Fibroblast of skin of right quadriceps (primary cell): ENCODE results near the gene LSM14A.
"Not testable (repeated sequence)": the region's sequence is repeated elsewhere in the genome, so short reads cannot be mapped to it uniquely, and the experiment has no call there.

Source experiments
- DNase-seq: peaks from one replicate; pipeline ENCODE4 v3.0.0-alpha.2; 2013

The LSM14A gene

GRCh38 chr19:34159541-34159940, 12.8 kb upstream of the LSM14A start:
- DNase-seq: not testable (repeated sequence)

DNA sequence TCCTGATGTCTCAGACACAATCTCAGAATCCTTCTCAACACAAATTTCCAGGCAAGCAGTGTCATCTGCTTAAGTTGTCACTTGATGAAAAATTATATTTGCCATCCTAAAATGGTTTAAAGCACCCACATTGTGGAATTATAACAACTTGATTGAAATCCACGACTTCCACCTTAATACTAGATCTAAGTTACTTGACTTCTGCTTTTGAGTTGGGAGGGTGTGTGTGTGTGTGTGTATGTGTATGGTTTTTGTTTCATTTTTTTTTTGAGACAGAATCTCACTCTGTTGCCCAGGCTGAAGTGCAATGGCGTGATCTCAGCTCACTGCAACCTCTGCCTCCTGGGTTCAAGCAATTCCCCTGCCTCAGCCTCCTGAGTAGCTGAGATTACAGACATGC, 10.4 kb upstream of the LSM14A start:
- not testable (repeated sequence) for DNase-seq

DNA sequence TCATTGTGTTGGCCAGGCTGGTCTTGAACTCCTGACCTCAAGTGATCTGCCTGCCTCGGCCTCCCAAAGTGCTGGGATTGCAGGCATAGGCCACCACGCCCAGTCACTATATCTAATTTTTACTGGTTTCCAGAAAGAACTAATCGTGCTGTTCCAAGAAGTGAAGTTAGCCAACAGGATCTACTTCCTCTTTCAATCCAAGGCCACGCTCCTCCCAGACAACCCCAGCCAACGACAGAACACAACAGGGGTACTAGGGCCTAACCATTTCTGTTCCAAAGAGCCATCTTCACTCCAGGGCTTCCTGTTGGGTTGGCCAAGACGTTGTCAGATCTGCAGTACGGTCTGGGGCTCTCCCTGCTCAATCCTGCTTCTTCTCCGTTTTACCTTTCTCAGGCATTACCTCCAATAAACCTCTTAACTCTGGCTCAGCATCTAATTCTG, 7.0 kb upstream of the LSM14A start:
- no peak for DNase-seq

GRCh38 chr19:34169475-34170199, 2.7 kb upstream of the LSM14A start:
- not testable (repeated sequence) for DNase-seq

GRCh38 chr19:34171539-34171876, 796 bp upstream of the LSM14A start:
- DNase-seq: peak; percentile 83

DNA sequence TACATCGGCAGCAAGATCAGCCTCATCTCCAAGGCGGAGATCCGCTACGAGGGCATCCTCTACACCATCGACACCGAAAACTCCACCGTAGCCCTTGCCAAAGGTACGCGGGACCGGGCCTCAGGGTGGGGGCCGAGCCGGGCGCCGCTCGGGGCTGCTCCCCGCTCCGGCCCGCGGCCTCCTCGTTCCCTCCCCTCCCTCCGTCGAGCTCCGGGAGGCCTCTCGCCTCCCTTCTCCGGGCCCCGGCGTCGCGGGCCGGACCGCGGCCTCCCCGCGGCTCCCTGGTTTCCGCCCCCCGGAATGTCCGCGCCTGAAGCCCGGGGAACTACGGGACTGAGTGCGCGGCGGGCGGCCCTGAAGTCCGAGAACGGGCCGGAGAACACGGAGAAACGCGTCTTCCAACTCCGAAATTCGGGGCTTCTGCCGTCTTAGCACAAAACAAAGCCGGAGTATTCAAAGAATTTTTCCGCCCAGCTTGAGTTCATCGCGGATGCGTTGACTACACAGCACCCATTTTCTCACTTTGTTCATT, 423 bp downstream of the LSM14A start:
- no peak for DNase-seq

GRCh38 chr19:34173193-34173956, 1.1 kb downstream of the LSM14A start:
- peak; percentile 69 for DNase-seq

GRCh38 chr19:34175173-34175572, 2.9 kb downstream of the LSM14A start:
- DNase-seq: not testable (repeated sequence)

DNA sequence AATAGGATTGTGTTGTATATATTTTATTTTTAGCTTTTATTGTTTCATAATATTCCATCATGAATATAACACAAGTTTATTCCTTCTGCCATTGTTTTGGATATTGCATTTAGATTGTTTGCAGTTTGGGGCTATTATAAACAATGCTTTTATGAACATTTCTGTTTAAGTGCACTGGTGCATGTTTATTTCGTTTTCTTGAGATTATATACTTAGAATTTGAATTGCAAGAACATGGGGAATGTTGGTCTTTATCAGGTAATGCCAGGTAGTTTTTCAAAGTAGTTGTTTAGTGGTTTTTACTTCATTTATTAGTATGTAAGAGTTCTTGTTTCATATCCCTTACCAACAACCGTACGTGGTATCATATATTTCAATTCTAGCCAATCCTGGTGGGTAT, 4.3 kb downstream of the LSM14A start:
- DNase-seq: no peak

- DNase-seq: no peak
Measured at GRCh38 chr19:34178274-34178610, 5.9 kb downstream of the LSM14A start.

DNA sequence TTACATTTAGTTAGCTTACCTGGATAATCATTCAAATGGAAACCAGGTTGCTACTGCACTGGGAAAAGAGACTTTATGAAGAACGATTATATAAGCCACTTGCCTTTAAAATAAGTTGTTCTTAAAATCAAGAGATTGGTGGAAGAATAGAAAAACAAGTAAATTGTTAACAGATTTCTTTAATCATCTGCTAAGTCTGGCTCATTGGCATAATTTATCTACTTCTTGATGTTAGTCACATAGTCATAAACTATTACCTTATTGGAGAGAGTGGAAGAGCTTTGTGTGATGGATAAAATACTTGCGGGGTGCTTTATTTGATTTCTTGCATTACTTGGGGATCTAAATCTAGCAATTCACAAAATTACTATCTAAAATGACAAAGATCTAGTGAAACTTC, 6.8 kb downstream of the LSM14A start:
- no peak for DNase-seq

DNA sequence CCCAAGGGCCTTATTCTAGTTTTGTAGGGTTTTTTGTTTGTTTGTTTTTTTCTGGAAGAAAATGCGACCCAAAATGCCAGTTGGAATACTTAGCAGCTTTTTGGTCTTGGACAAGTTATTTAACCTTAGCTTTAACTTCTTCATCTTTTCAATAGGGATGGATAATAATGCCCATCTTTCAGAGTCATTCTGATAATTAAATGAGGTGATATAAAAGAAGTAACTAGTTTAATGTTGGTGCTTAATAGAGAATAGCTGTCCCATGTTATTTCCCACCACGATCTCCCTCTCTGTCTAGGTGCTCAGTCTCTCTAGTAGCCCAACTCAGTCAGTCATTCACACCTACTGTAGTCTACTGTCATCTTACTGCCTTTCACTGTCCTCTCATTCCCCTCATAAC, 8.0 kb downstream of the LSM14A start:
- DNase-seq: no peak

- DNase-seq: no peak
Measured at GRCh38 chr19:34180709-34181108, 8.4 kb downstream of the LSM14A start.

GRCh38 chr19:34181111-34181864, 9.0 kb downstream of the LSM14A start:
- DNase-seq: no peak

DNA sequence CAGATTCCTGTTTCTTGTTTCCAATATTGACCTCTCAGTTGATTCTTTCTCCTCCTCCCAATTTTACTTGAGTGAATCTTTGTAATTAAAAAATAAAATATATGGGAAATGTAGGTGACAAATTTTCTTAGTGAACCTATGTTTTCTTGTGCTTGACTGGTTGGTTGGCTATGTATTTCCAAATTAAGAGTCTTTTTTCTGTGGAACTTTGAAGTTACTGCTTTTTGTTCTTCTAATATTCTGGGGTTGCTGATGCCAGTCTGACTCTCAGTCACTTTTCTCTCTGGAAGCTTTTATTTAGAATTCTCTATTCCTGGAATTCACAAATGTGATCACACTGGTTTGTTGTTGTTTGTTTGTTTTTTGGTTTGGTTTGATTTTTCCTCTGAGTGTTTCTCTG, 9.8 kb downstream of the LSM14A start:
- no peak for DNase-seq

DNA sequence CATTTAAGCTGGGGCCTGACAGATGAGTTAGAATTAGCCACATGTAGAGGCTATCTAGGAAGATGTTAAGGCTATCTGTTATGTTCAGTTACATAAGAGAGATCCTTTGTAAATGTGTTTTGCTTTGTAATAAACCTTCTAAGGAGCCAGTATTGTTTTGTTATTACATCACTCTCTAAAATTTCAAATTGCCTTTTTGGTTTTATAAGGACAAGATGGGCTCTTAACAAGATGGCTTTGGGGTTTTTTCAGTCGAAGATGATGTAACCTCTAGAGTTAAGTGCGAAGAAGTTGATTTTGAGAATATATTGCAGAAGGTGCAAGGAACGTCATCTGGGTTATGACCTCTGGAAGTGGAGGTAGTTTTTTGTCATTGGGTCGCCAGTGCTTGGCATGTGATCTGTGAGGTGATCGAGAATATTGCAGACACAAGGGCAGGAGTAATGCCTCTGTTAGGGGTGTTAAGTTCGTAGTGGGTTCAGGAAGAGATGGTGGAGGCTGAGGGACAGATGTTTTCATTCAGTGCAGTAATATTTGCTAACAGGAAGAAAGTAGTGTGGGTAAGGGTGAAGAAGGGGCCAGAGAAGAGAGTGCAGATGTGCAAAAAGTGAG, 12.7 kb downstream of the LSM14A start:
- peak; percentile 34 for DNase-seq

- DNase-seq: no peak
Measured at GRCh38 chr19:34186205-34186604, 13.9 kb downstream of the LSM14A start.

DNA sequence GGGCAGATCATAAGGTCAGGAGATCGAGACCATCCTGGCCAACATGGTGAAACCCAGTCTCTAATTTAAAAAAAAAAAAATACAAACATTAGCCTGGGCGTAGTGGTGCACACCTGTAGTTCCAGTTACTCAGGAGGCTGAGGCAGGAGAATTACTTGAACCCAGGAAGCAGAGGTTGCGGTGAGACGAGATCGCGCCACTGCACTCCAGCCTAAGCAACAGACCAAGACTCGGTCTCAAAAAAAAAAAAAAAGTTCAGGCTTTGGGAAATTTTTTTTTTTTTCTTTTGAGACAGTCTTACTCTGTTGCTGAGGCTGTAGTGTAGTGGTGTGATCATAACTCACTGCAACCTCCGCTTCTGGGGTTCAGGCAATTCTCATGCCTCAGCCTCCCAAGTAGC, 14.7 kb downstream of the LSM14A start:
- DNase-seq: no peak

DNA sequence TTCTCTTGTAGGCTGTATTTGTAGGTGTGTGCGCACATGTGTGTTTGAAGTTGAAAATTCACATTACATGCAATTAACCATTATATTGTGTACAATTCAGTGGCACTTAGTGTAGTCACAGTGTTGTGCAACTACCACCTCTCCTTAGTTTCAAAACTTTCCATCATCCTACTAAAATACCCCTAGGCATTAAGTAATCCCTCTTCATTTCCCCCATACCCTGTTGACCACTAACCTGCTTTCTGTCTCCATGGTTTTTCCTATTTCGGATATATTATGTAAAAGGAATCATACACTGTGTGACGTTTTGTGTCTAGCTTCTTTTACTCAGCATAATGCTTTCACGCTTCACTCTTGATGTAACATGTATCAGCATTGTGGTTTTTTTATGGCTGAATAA, 16.1 kb downstream of the LSM14A start:
- DNase-seq: no peak

DNA sequence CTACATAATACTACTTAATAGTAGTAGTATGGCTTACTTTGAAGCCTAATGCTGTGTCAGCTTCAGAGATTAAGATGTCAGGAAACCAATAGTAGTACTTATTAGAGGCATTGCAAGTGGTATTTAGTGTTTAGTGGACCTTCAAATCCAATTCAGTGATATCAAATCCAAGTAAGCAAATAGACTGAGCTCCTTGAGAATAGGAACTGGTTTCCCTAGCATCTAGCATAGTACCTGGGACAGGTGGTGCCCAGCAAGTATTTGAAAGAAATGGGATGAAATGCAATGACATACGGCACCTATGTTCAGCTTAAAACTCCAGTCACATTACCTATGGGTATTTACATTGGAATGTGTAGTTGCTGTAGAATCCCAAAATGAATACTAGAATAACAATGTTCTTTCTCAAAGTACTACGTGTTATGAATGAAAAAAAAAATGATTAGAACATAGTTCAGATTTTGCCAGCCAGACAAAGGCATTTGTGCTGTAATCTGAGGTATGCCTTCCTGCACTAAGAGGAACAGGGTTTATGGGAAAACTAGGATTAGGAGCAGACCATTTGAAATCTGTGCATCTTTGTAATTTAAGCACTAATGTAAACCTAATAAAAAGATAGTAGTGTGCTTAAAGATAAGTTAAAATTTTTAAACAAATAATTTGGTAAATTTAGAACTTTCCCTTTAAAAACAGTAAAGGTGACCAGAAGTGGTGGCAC, 17.1 kb downstream of the LSM14A start:
- DNase-seq: no peak

GRCh38 chr19:34189917-34190425, 17.7 kb downstream of the LSM14A start:
- DNase-seq: no peak

- DNase-seq: no peak
Measured at GRCh38 chr19:34191355-34191962, 19.2 kb downstream of the LSM14A start.
